Dermis microvascular lymphatic vessel endothelial cell (primary cell): ENCODE data around the gene NFIA. TPM values are rescaled to one million over a fixed set of nuclear protein-coding genes. Genes with fewer than 3 reads are reported as not detected.

Experiments used
- DNase-seq, 2 donors: peaks; one replicate each; pipeline versions ENCODE4 v3.0.0 to v3.0.0-alpha.2; 2010; ENCODE audit warnings: low read depth in 2 of 2
- total RNA-seq: library from RNA; depleted of rRNA; stranded (reverse); fragments of >200 nt; gene quantifications from 2 replicates; pipeline ENCODE4 v1.2.1, GENCODE V29; 2014

NFIA gene
- total RNA-seq, 1 donor from 2014 or later = 9.6 TPM

DNA sequence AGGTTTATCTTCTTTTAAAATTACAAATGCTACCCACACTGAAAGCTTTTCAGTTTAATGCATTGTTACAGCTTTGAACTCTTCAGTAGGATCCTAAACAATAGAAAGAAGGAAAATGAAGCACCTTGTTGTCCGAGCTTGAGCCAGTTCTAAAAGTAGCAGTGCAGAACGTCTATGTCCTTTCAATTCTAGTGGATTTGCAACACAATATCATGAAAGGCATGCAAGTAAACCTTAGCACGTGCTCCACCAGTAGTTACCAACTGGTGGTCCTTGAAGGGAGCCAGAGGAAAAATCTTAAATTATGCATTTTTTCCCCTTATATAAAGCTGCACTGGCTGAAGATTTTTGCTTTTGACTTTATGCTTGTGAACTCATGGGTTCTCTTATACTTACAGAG lies 208.2 kb downstream of the NFIA start:
- DNase-seq = no peak

DNA sequence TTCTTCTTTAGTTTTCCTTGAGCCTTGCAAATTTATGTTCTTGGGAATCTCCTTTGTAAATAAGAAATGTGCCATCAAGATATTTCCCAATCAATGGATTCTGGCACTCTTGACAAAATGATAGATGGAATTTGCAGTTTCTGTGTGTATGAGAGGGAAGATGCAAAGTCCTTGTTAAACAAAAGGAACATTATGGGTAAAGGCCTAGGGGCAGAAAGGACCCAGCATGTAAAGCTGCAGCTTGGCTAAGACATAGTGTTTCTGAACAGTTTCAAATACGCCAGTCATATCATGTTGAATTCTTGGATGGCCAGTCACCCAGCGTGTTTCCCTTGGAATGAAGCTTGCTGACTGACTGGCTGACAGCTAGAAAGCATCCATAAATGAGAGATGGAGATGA lies 210.8 kb downstream of the NFIA start:
- no peak for DNase-seq

GRCh38 chr1:61293986-61294504 lies 211.7 kb downstream of the NFIA start:
- no peak for DNase-seq

GRCh38 chr1:61294930-61295329 lies 212.6 kb downstream of the NFIA start:
- no peak for DNase-seq

DNA sequence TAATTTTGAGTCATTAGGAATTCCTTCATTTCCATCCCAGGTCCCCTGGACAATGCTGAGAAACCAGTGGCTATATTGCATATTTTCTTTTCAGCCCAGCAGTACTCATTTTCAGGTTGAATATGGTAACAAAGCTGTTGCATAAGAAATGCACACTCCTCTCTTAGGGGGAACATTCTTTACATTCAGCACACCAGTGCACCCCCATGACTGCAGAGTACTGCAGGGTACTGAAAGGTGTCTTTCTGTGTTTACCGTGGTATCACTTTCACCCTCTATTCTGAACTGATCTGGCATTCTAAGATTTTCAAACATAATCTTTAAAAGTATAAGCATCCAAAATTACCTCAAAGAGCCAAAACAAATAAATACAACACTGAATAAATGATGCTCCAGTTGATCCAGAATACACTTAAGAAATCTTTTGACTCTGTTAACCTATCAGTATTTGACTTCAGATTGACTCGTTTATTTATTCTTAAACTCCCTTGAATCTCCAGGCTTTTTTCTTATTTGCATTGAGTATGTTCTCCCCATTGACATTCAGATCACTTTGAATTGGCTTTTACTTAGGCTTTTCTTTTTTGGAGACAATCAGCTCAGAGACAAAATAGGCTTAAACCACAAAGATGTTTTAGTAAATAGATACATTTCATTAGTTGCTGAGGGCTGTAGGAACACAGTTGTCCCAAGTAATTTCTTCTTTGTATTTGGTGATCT lies 213.6 kb downstream of the NFIA start:
- DNase-seq = no peak

GRCh38 chr1:61297887-61298286 lies 215.5 kb downstream of the NFIA start:
- no peak for DNase-seq

DNA sequence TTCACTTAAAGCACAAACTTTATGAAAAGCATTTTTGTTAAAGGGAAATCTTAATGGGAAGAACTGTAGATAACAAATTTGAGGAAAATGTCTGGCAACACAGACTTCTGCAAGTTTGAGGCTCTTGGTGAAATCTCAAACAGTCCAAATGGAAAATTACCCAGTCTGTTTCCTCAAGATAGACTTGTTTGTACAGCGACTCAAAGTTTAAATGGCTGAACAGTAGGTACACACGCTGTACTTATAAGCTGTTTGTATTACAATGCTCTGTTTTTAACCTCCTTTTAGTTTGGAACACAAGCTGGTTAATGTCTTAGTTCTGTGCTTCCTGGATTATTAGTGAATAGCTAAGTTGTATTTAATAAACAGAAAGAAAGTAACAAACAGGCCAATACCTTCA lies 217.1 kb downstream of the NFIA start:
- peak in 1 of 2 donors; percentile 84 for DNase-seq

GRCh38 chr1:61300899-61301298 lies 218.5 kb downstream of the NFIA start:
- peak in 1 of 2 donors; percentile 21 for DNase-seq

DNA sequence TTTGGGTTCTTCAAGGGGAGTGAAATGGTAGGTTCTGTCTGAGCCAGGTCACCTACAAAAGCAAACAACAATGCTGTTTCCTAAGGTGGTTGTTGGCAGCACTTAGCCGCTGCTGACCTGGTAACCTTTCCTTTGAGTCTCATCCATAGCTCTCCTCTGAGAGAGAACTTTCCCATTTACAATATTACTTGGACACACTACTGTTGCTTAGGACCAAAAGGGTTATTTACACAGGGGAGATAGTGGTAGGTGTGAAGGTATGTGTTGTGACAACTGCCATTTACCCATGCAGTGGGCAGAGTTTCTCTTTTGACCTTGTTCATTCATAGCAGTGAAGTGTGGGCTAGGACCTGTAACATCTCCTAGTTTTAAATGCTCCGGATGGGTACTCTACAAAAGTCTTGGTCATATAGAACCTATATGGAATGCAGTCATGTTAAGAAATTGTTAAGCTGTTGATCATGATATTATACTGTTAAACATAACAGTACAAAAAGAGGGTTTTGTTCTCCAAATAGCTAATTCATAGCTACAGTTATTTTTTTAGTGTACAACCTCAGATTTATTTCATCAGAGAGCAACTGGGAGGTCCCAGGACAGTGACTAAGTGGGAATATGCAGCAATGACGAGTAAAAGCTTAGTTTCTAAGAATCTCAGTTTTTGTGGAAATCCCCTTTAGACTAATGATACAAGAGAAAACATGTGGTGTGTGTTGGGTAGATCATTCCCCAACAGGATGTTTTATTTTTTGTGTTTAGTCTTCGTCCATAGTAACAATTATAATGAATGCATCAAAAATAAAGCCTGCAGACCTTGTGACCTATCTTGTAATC lies 219.7 kb downstream of the NFIA start:
- peak; percentile 64 to 87 for DNase-seq

GRCh38 chr1:61307422-61308142 lies 225.2 kb downstream of the NFIA start:
- DNase-seq = no peak

- DNase-seq = no peak
These were observed 227.7 kb downstream of the NFIA start for GRCh38 chr1:61310057-61310456.

GRCh38 chr1:61310538-61310937 lies 228.2 kb downstream of the NFIA start:
- DNase-seq = no peak

GRCh38 chr1:61313906-61314422 lies 231.6 kb downstream of the NFIA start:
- peak; percentile 49 to 76 for DNase-seq

DNA sequence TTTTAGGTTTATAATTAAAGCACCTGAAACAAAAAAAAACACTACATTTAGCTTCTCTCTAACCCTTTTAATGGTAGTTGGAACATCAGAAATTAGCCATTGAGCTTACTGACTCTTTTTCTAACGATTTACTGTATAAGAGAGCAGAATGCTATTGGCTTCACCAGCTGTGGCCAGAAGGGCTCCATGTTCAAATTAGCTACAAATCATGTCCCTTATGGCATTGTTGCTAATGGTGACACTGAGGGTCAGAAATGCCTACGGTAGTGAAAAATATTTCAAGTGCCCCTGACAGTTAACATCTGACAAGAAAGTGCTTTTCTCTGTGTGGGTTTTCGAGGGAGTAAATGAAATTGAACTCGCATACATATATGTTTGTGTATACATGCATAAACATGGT lies 232.7 kb downstream of the NFIA start:
- no peak for DNase-seq

GRCh38 chr1:61316493-61316892 lies 234.1 kb downstream of the NFIA start:
- no peak for DNase-seq

DNA sequence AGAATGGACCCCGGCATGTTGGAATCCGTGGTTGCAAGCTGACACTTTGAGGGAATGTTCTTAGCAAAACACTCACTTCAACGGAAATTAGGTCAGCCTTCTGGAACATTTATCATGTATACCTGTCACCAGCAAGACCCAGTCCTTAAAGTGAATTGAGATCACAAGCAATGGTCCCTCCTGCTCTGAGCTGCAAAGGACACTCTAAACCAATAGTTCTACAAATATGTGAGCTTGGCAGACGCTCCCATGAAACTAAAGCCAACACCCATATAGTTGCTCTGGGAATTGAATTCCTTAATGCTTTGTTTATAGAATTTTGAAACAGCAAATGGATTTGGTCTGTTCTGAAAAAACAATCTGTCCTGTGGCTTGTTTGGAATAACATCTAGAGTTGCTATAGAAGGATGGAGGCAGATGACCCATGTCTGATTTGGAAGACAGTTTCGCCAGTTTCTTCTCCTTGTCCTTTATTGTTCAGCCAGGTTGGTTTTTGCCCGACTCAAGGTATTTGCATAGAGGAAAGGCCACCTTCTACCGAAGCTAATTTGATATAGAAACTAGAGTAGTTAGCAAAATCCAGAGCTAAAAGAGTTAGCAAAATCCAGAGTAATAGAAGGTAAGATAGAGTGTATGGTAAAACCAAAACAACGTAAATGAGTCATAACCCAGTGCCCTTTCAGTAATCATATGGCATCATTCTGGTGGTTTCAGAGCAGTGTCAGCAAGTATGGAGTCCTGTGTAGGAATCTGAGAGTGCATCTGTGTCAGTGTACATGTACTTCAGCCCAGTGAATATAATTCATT lies 236.2 kb downstream of the NFIA start:
- peak in 1 of 2 donors; percentile 80 for DNase-seq

DNA sequence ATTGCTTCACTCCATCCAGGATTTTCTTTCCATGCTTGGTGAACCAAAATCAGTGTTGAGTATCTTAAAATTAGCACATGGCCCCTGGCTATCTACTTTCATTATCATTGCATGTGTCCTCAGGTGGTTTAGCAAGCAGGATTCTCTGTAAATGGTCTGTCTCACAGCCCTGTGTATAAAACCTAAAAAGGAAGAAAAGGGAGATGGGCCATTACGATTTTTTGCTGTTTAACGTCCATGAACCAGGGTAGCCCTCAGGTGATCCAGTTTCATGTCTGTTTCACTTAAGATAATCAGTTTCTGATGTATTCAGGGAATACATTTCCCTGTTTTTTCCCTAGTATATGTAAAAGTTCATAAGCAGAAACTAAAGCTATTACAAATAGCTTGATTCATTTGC lies 238.2 kb downstream of the NFIA start:
- DNase-seq = no peak

DNA sequence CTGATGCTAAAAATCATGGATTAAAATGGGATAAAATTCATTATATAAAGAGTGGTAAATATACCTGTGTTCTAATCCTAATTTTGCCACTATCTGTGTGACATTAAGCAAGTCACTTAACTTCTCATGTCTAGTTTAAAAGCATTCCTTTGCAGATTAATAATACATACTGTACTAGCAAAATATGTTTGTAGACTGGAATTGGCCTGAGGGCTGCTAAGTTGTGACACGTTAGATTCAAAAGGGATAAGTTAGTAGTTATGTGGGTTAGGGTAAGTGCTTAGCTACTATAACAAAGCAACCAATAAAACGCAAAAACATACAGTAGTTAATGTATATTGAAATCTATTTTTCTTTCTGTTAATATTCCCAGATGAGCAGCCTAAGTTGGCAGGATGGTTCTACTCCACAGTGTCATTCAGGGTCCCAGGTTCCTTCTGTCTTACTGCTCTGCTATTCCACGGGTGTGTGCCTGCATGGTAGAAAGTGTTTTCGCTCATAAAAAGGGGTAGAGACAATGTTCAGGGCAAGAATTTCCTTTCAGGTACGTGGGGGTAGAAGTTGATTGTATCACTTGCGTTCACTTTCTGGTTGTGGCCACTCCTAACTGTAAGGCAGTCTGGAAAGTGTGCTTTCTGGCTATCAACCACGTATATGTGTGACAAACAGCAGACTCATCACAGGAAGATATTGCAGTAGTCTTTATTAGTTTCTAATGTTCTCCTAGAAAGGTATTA lies 239.8 kb downstream of the NFIA start:
- no peak for DNase-seq

DNA sequence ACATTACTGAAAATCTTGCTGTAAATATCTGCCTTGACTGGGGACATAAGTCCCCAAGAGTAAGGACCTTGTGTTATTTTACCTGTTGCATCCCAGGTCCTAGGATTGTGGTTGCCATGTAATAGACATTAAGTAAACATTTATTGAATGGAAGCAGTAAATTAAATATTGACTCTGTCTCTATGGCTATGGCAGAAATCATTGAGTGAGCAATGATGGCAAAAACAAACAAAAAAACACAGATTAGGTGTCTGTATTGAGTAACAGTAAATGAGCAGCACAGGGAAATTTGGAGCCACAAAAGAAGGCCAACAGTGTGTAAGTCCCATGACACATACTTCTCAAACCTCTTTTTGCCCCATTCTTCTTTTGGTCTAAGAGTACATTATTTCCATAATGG lies 240.4 kb downstream of the NFIA start:
- DNase-seq = no peak

DNA sequence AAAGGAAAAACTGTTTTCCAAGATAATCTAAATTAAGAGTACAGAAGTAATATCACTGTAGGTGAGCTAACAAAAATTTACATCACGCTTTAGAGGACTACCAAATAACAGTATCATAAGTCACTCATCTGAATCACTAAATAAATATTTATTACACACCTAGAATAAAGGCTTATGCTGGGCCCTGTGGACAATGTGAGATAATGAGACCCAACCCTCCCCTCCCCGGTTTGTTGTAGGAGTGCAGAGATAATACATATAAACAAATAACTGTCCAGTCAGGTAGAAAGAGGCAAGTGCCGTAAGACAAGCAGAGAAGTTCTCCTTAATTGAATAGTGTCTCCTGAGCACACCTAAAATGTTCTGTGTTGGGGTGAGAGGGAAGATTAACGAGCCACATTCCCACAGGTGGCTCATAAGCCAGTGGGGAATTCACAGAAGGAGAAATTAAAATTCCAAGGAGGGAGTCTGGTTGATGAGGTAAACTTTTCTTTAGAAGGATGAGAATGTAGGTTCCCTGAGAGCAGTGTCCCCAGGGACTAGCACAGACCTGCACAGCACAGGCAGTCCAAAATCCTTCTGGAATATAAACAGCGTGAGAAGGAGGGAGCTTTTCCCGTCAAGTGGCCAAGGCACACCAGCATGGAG lies 241.4 kb downstream of the NFIA start:
- DNase-seq = no peak
